ENCODE measurements around the gene MSMP.

GRCh38 chr9:35749515-35750255 is 4.4 kb downstream of the MSMP start:
- TF ChIP-seq SETDB1 (IDR thresholded peaks at IDR 0.05; ENCODE audit: low read length) (no peak), CC2D1A (IDR thresholded peaks at IDR 0.05) (no peak)

Measured in K562 (cell line).